Smooth muscle cell (in vitro differentiated cells): ENCODE measurements around the gene POU3F4. TPM values are rescaled to one million over a fixed set of nuclear protein-coding genes. Genes with fewer than 3 reads are reported as not detected.
A peak's percentile ranks its signal among the peaks of the same experiment; 100 is the strongest.

Source experiments
- DNase-seq: peaks from one replicate; lab custom pipeline; 2025; ENCODE audit not compliant: unreplicated experiment; lab: John Stamatoyannopoulos, UW
- H2AFZ ChIP-seq: fragments of 200-600 bp; sonication (generic); 2 replicates; pipeline ENCODE4 v1.6.0; 2016; ENCODE audit warnings: antibody characterized with exemption, low read depth, mild to moderate bottlenecking
- H3F3A ChIP-seq: fragments of 200-600 bp; sonication (generic); 2 replicates; pipeline ENCODE4 v1.6.0; 2017; ENCODE audit warnings: antibody characterized with exemption, low read depth
- H3K27ac ChIP-seq: fragments of 200-600 bp; sonication (generic); 2 replicates; pipeline ENCODE4 v1.5.1; 2016; ENCODE audit warnings: low read depth, mild to moderate bottlenecking
- H3K27me3 ChIP-seq: fragments of 200-600 bp; sonication (generic); 2 replicates; pipeline ENCODE4 v1.6.1; 2016; ENCODE audit warnings: low read depth, mild to moderate bottlenecking
- H3K36me3 ChIP-seq: fragments of 200-600 bp; sonication (generic); 2 replicates; pipeline ENCODE4 v1.5.1; 2016; ENCODE audit warnings: low read depth
- H3K4me1 ChIP-seq: fragments of 200-600 bp; sonication (generic); 2 replicates; pipeline ENCODE4 v1.5.1; 2016; ENCODE audit warnings: low read depth
- H3K4me2 ChIP-seq: fragments of 200-600 bp; sonication (generic); 2 replicates; pipeline ENCODE4 v1.6.0; 2016; ENCODE audit warnings: mild to moderate bottlenecking
- H3K4me3 ChIP-seq: fragments of 200-600 bp; sonication (generic); 2 replicates; pipeline ENCODE4 v1.5.1; 2016; ENCODE audit warnings: mild to moderate bottlenecking
- H3K79me2 ChIP-seq: fragments of 200-600 bp; sonication (generic); 2 replicates; pipeline ENCODE4 v1.6.0; 2016; ENCODE audit warnings: low read depth, mild to moderate bottlenecking
- H3K9ac ChIP-seq: fragments of 200-600 bp; sonication (generic); 2 replicates; pipeline ENCODE4 v1.6.0; 2016; ENCODE audit warnings: low read depth
- H3K9me3 ChIP-seq: fragments of 200-600 bp; sonication (generic); replicated peaks from 2 replicates; pipeline ENCODE4 v1.5.1; 2016; ENCODE audit warnings: low read depth
- H4K20me1 ChIP-seq: fragments of 200-600 bp; sonication (generic); 2 replicates; pipeline ENCODE4 v1.6.0; 2016; ENCODE audit warnings: low read depth
- WGBS: methylation state at CpG from one replicate; pipeline ENCODE4 v1.1.7; 2016; ENCODE audit warnings: low lambda C conversion rate; 5-methylcytosine and 5-hydroxymethylcytosine counted together
- polyA plus RNA-seq: library from polyadenylated mRNA; unstranded; fragments of >200 nt; fragmentation: Nextera tagmentation; extraction: Ambion mirVana; gene quantifications from 2 replicates; pipeline ENCODE4 v1.2.1, GENCODE V29; 2016
- total RNA-seq: library from RNA; depleted of rRNA; stranded (reverse); fragments of >200 nt; gene quantifications from 2 replicates; pipeline ENCODE4 v1.2.3, GENCODE V29; 2014
- TF ChIP-seq, protein P1 (sequence below): fragments of 200-600 bp; sonication (generic); IDR thresholded peaks from 2 replicates; pipeline ENCODE4 v1.5.1; 2017; ENCODE audit warnings: borderline replicate concordance, mild to moderate bottlenecking, antibody characterized with exemption; ENCODE audit not compliant: insufficient read depth, poor library complexity, severe bottlenecking

The POU3F4 gene
- total and polyA plus RNA-seq, 2 experiments from 2014 or later, result not detected

DNA sequence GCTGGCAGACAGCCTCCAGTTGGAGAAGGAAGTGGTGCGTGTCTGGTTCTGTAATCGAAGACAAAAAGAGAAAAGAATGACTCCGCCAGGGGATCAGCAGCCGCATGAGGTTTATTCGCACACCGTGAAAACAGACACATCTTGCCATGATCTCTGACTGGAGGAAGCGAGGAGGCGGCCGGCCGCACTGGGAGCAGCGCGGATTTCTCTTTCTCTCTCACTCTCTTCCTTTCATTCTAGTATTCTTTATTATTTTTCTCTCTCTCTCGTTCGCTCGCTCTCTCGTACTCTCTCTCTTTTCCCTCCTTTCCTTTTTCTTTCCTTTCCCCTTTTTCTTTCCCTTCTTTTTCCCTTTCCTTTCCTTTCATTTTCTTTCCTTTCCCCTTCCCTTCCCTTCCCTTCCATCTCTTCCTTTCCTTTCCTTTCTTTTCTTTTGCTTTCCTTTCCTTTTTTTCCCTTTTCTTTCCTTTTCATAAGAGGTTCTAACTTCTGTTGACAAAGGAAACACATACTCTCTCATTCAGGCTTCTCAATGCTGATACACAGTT, 1.2 kb downstream of the POU3F4 start:
- DNase-seq, result no peak
- Histone ChIP-seq H3K4me1 (no peaks in the 10 kb centered on the region), H3K79me2 (no peaks in the 10 kb centered on the region), H3K36me3 (no peaks in the 10 kb centered on the region), H3K9me3 (no peaks in the 10 kb centered on the region), H4K20me1 (no peaks in the 10 kb centered on the region), H3K9ac (no peak overlapping the region), H3K27ac (no peak overlapping the region), H3K4me2 (peak overlapping the region; percentile 76), H2AFZ (no peak overlapping the region), H3K27me3 (peaks cover 80% of the 10 kb centered on the region), H3F3A (no peaks in the 10 kb centered on the region), H3K4me3 (peak overlapping the region; percentile 10)
- 56% methylated on average over 16 of the region's 16 CpGs for WGBS
- TF ChIP-seq, protein P1, sequence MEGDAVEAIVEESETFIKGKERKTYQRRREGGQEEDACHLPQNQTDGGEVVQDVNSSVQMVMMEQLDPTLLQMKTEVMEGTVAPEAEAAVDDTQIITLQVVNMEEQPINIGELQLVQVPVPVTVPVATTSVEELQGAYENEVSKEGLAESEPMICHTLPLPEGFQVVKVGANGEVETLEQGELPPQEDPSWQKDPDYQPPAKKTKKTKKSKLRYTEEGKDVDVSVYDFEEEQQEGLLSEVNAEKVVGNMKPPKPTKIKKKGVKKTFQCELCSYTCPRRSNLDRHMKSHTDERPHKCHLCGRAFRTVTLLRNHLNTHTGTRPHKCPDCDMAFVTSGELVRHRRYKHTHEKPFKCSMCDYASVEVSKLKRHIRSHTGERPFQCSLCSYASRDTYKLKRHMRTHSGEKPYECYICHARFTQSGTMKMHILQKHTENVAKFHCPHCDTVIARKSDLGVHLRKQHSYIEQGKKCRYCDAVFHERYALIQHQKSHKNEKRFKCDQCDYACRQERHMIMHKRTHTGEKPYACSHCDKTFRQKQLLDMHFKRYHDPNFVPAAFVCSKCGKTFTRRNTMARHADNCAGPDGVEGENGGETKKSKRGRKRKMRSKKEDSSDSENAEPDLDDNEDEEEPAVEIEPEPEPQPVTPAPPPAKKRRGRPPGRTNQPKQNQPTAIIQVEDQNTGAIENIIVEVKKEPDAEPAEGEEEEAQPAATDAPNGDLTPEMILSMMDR, result no peak

GRCh38 chrX:83510510-83511062, 2.5 kb downstream of the POU3F4 start:
- no peak overlapping the region for H2AFZ ChIP-seq
- TF ChIP-seq, protein P1, result no peak
- no peak for DNase-seq
- no peaks in the 10 kb centered on the region for H3K4me1 ChIP-seq
- H3F3A ChIP-seq, result no peaks in the 10 kb centered on the region
- peaks cover 67% of the 10 kb centered on the region for H3K27me3 ChIP-seq
- no peaks in the 10 kb centered on the region for H3K36me3 ChIP-seq
- H4K20me1 ChIP-seq, result no peaks in the 10 kb centered on the region
- H3K79me2 ChIP-seq, result no peaks in the 10 kb centered on the region
- H3K4me3 ChIP-seq, result peak overlapping the region; percentile 31
- WGBS, result 35% methylated on average over 35 of the region's 36 CpGs
- no peaks in the 10 kb centered on the region for H3K9me3 ChIP-seq
- H3K27ac ChIP-seq, result no peak overlapping the region
- H3K9ac ChIP-seq, result no peak overlapping the region
- peak overlapping the region; percentile 74 for H3K4me2 ChIP-seq

GRCh38 chrX:83511208-83511607, 3.1 kb downstream of the POU3F4 start:
- no peaks in the 10 kb centered on the region for H4K20me1 ChIP-seq
- no peaks in the 10 kb centered on the region for H3F3A ChIP-seq
- peaks cover 61% of the 10 kb centered on the region for H3K27me3 ChIP-seq
- peak overlapping the region; percentile 31 for H3K4me3 ChIP-seq
- peak overlapping the region; percentile 74 for H3K4me2 ChIP-seq
- H3K79me2 ChIP-seq, result no peaks in the 10 kb centered on the region
- DNase-seq, result no peak
- WGBS, result 48% methylated on average over 17 of the region's 17 CpGs
- H3K27ac ChIP-seq, result no peak overlapping the region
- H3K36me3 ChIP-seq, result no peaks in the 10 kb centered on the region
- H3K9me3 ChIP-seq, result no peaks in the 10 kb centered on the region
- TF ChIP-seq, protein P1, result no peak
- H3K4me1 ChIP-seq, result no peaks in the 10 kb centered on the region
- no peak overlapping the region for H3K9ac ChIP-seq
- H2AFZ ChIP-seq, result no peak overlapping the region

DNA sequence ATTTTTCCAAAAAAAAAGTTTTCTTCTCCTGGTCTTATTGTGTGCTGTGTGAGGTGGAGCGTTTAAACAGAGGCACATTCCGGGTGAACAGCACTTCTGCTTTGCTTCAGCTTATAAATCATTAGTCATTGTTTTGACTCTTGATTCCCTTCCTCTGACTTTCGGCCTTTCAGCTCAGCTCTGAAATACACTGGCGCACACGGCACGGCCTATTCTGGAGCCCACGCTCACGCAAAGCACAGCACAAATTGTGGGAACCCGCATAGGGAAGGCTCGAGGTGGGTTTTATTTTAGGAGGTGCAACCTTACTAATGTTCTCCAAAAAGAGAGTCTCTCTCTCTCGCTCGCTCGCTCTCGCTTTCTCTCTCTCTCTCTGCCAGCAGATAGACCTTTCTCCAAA, 4.0 kb downstream of the POU3F4 start:
- Histone ChIP-seq H3K79me2 (no peaks in the 10 kb centered on the region), H3K27me3 (peaks cover 52% of the 10 kb centered on the region), H3F3A (no peaks in the 10 kb centered on the region), H3K36me3 (no peaks in the 10 kb centered on the region), H4K20me1 (no peaks in the 10 kb centered on the region), H2AFZ (no peak overlapping the region), H3K27ac (no peak overlapping the region), H3K4me2 (no peak overlapping the region), H3K9me3 (no peaks in the 10 kb centered on the region), H3K4me1 (no peaks in the 10 kb centered on the region), H3K4me3 (no peak overlapping the region), H3K9ac (no peak overlapping the region)
- TF ChIP-seq, protein P1, result no peak
- WGBS, result 74% methylated on average over 14 of the region's 14 CpGs
- DNase-seq, result no peak
